A549 (cell line): ENCODE data around the gene MRPL19.

ENCODE experiments used
- CHD4 ChIP-seq: fragments of 200-600 bp; sonication (generic); IDR thresholded peaks from 2 replicates; pipeline ENCODE4 v1.6.1; 2016; ENCODE audit warnings: antibody characterized with exemption, mild to moderate bottlenecking, borderline replicate concordance
- CTCF ChIP-seq: fragments of >200 bp; sonication (Bioruptor Twin); formaldehyde crosslinking; IDR thresholded peaks from 3 replicates; pipeline ENCODE4 v1.5.1; 2016
- JUNB ChIP-seq: fragments of >200 bp; sonication (Bioruptor Twin); formaldehyde crosslinking; IDR thresholded peaks from 2 replicates; pipeline ENCODE4 v1.6.1; 2016
- MYC ChIP-seq: IDR thresholded peaks from 2 replicates; pipeline ENCODE4 v1.6.1; 2012; ENCODE audit warnings: mild to moderate bottlenecking, inconsistent platforms, low read length, improper control_type of control experiment, borderline replicate concordance
- RNF2 ChIP-seq: fragments of 200-600 bp; sonication (generic); IDR thresholded peaks from 2 replicates; pipeline ENCODE4 v1.6.1; 2016; ENCODE audit warnings: low read depth, mild to moderate bottlenecking, antibody characterized with exemption, moderate library complexity, borderline replicate concordance

- TF ChIP-seq CHD4 (no peak), CTCF (no peak), JUNB (no peak), RNF2 (no peak), MYC (no peak)
These were observed 47.9 kb upstream of the MRPL19 start for GRCh38 chr2:75598589-75599155.
